Stomach (tissue), 9 donors: ENCODE results near the gene KIAA0513. TPM values are rescaled to one million over a fixed set of nuclear protein-coding genes. Genes with fewer than 3 reads are reported as not detected.

Source experiments
- DNase-seq, 2 donors: peaks; one replicate each; pipeline versions ENCODE4 v3.0.0 to v3.0.0-alpha.2; 2013 to 2019
- H3K27ac ChIP-seq, 5 donors: fragments of 200-600 bp in 4 of 5; sonication (generic) in 4 of 5; one replicate each; pipeline ENCODE4 v1.5.1; 2013 to 2019; ENCODE audit warnings: mild to moderate bottlenecking in 1 of 5, moderate library complexity in 1 of 5
- H3K27me3 ChIP-seq, 3 donors: fragments of 200-600 bp; sonication (generic); one replicate each; pipeline ENCODE4 v1.5.1; 2017 to 2019; ENCODE audit warnings: mixed run types in 1 of 3
- H3K36me3 ChIP-seq, 4 donors: fragments of 200-600 bp; sonication (generic); 1 replicate in 3 of 4; 2 replicates in 1 of 4; pipeline ENCODE4 v1.5.1; 2016 to 2019
- H3K4me1 ChIP-seq, 4 donors: fragments of 200-600 bp; sonication (generic); one replicate each; pipeline ENCODE4 v1.5.1; 2016 to 2019
- H3K4me3 ChIP-seq, 4 donors: fragments of 200-600 bp; sonication (generic) in 3 of 4; one replicate each; pipeline ENCODE4 v1.5.1; 2016 to 2019; ENCODE audit warnings: mild to moderate bottlenecking in 1 of 4
- H3K9me3 ChIP-seq, 4 donors: fragments of 200-600 bp; sonication (generic); one replicate each; pipeline ENCODE4 v1.5.1; 2016 to 2019
- CTCF ChIP-seq, 7 experiments: fragments of 450-650 bp in 4 of 7; fragments of 200-600 bp in 3 of 7; sonication (generic) in 3 of 7; IDR thresholded peaks; one replicate each; pipeline ENCODE4 v1.5.1; 2016 to 2019; ENCODE audit warnings: antibody characterized with exemption in 7 of 7, control low read depth in 2 of 7, mild to moderate bottlenecking in 1 of 7
- EP300 ChIP-seq: sonication (generic); formaldehyde crosslinking; IDR thresholded peaks from one replicate; pipeline ENCODE4 v1.6.1; 2017; ENCODE audit warnings: antibody characterized with exemption
- POLR2A ChIP-seq, 4 donors: fragments of 450-650 bp; IDR thresholded peaks; one replicate each; pipeline ENCODE4 v1.6.1; 2016; ENCODE audit warnings: antibody characterized with exemption in 4 of 4, control low read depth in 2 of 4, mild to moderate bottlenecking in 1 of 4, moderate library complexity in 1 of 4
- POLR2AphosphoS5 ChIP-seq, 3 donors: sonication (generic); formaldehyde crosslinking; IDR thresholded peaks; one replicate each; pipeline ENCODE4 v1.6.1; 2016; ENCODE audit warnings: antibody characterized with exemption in 3 of 3
- whole genome bisulfite sequencing, 5 donors: extraction: QIAGEN DNeasy Blood & Tissue Kit in 3 of 5; methylation state at CpG; one replicate each; pipeline versions ENCODE4 v1.1.5 to v1.1.7; 2013 to 2018; 5-methylcytosine and 5-hydroxymethylcytosine counted together
- intact Hi-C: fragments of 100-400 bp; cut with DNase I; formaldehyde crosslinking; loops from one replicate; pipeline ENCODE4 v1.15.1; 2023; ENCODE audit warnings: low total_unique reads
- polyA plus RNA-seq, 3 donors: library from polyadenylated mRNA; stranded (reverse); fragments of 200-250 nt; gene quantifications; one replicate each; pipeline ENCODE4 v1.2.3, GENCODE V29; 2013
- total RNA-seq, 5 donors: library from RNA; depleted of rRNA; stranded (reverse); fragments of >200 nt; gene quantifications; one replicate each; pipeline versions ENCODE4 v1.1.0 to v1.2.3, GENCODE V29; 2014 to 2016
- donor health status: healthy with polysubstance abuse.
- donor health status: Bipolar disorder and iron deficiency.
- donor health status: healthy.

The KIAA0513 gene
- total and polyA plus RNA-seq, 8 donors: 3.6 to 40.6 (median 14.9) TPM

- H3K36me3 ChIP-seq: no peaks in the 10 kb centered on the region
- DNase-seq: no peak
- WGBS, 5 donors: 82 to 93% (median 90%) methylated on average over 15 to 16 of the region's 16 CpGs
- peaks cover 14 to 44% (median 28%) of the 10 kb centered on the region in 4 donors for H3K4me1 ChIP-seq
- no peak for TF ChIP-seq EP300
- TF ChIP-seq POLR2AphosphoS5 (IDR thresholded peaks at IDR 0.05): no peak
- no peak for TF ChIP-seq POLR2A (IDR thresholded peaks at IDR 0.05)
- TF ChIP-seq CTCF (IDR thresholded peaks at IDR 0.05): no peak
- intact Hi-C loops: no loop called here
- H3K27me3 ChIP-seq: no peaks in the 10 kb centered on the region
- H3K9me3 ChIP-seq: no peaks in the 10 kb centered on the region
- no peak overlapping the region for H3K4me3 ChIP-seq
- no peak overlapping the region for H3K27ac ChIP-seq
Observed at GRCh38 chr16:85138825-85139627, 111.4 kb downstream of the KIAA0513 start.

GRCh38 chr16:85139881-85140339, 112.3 kb downstream of the KIAA0513 start:
- intact Hi-C loops: no loop called here
- peaks cover 14 to 40% (median 26%) of the 10 kb centered on the region in 4 donors for H3K4me1 ChIP-seq
- no peaks in the 10 kb centered on the region for H3K36me3 ChIP-seq
- no peaks in the 10 kb centered on the region for H3K27me3 ChIP-seq
- H3K9me3 ChIP-seq: no peaks in the 10 kb centered on the region
- 74 to 82% (median 79%) methylated on average over 9 of the region's 9 CpGs for WGBS, 5 donors
- no peak overlapping the region for H3K4me3 ChIP-seq
- no peak for DNase-seq
- TF ChIP-seq POLR2A (IDR thresholded peaks at IDR 0.05) (no peak), EP300 (no peak), CTCF (IDR thresholded peaks at IDR 0.05) (no peak), POLR2AphosphoS5 (IDR thresholded peaks at IDR 0.05) (no peak)
- H3K27ac ChIP-seq: no peak overlapping the region

- no peak for TF ChIP-seq CTCF (IDR thresholded peaks at IDR 0.05)
- TF ChIP-seq EP300: no peak
- TF ChIP-seq POLR2A (IDR thresholded peaks at IDR 0.05): no peak
- TF ChIP-seq POLR2AphosphoS5 (IDR thresholded peaks at IDR 0.05): no peak
- H3K4me1 ChIP-seq: peaks cover 14 to 33% (median 23%) of the 10 kb centered on the region in 4 donors
- no peaks in the 10 kb centered on the region for H3K36me3 ChIP-seq
- H3K27me3 ChIP-seq: no peaks in the 10 kb centered on the region
- intact Hi-C loops: no loop called here
- WGBS, 5 donors: 73 to 88% (median 83%) methylated on average over 12 of the region's 12 CpGs
- H3K9me3 ChIP-seq: no peaks in the 10 kb centered on the region
- H3K27ac ChIP-seq: no peak overlapping the region
- no peak overlapping the region for H3K4me3 ChIP-seq
- no peak for DNase-seq
Observed at GRCh38 chr16:85140455-85141012, 112.9 kb downstream of the KIAA0513 start.

DNA sequence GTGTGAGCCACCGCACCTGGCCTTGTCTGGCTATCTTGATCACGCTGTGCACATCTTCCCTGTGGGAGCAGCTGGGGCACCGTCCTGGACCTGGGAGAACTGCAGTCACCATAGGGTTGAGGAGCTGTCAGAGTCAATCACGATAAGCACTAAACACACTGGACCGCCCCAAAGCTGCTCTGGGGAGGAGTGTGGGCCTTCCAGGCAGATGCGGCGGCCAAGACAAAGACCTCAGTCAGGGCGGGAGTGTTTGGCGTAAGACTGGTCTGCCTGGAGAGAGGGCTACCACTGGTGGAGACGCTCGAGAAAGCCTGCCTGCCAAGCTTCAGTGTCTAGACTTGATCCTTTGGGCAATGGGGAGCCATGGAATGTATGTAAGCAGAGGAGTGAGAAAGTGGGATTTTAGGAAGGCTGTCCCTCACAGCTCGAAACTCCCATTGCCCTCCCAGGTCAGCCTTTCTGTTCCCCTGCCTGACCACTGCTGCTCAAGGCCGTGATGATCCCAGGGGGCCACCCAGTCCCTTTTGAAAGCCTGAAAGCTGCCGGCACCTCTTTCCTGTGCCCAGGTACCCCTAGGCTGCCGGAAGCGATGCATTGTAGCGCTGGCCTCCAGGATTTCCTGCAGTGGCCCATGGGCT, 114.0 kb downstream of the KIAA0513 start:
- WGBS, 5 donors: 78 to 90% (median 83%) methylated on average over 17 of the region's 17 CpGs
- Histone ChIP-seq H3K4me3 (no peak overlapping the region), H3K27me3 (no peaks in the 10 kb centered on the region), H3K9me3 (no peaks in the 10 kb centered on the region), H3K27ac (no peak overlapping the region), H3K4me1 (peaks cover 8 to 24% (median 17%) of the 10 kb centered on the region in 4 donors), H3K36me3 (no peaks in the 10 kb centered on the region)
- no peak for TF ChIP-seq POLR2AphosphoS5 (IDR thresholded peaks at IDR 0.05)
- TF ChIP-seq POLR2A (IDR thresholded peaks at IDR 0.05): no peak
- TF ChIP-seq CTCF (IDR thresholded peaks at IDR 0.05): no peak
- no peak for TF ChIP-seq EP300
- intact Hi-C loops: no loop called here
- no peak for DNase-seq
